ENCODE data around the gene CHMP5. TPM values are rescaled to one million over a fixed set of nuclear protein-coding genes. Genes with fewer than 3 reads are reported as not detected.
A peak's percentile ranks its signal among the peaks of the same experiment; 100 is the strongest.

CHMP5 gene
- total RNA-seq, 1 donor from 2014 or later = 84.9 TPM

GRCh38 chr9:33230756-33231622, 33.9 kb upstream of the CHMP5 start:
- TF ChIP-seq CTCF (IDR thresholded peaks at IDR 0.05; ENCODE audit: insufficient read depth, low read length, poor library complexity, severe bottlenecking) = no peak
- Histone ChIP-seq H3K36me3 (ENCODE audit: control insufficient read depth, insufficient read depth, low read length) (no peaks in the 10 kb centered on the region), H3K27me3 (ENCODE audit: control insufficient read depth, insufficient read depth, low read length) (no peaks in the 10 kb centered on the region), H3K4me3 (ENCODE audit: low read depth, low read length) (no peak overlapping the region)
- no peak for DNase-seq (ENCODE audit: low read depth)

DNA sequence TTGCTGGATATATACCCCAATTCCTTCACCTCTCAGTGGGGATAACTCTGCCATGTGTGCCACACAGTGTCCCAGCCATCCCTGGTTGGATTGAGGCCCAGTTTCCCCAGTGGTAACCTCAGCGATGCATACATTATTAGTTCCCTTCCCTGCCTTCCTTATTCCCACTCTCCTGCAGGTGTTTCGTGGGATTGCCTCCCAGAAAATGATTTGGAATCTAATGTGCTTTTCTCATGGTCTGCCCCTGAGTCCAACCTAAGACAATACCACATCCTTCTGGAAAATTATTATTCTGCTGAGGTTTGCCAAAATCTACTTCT, 33.3 kb upstream of the CHMP5 start:
- DNase-seq (ENCODE audit: low read depth) = no peak
- H3K4me3 ChIP-seq (ENCODE audit: low read depth, low read length) = no peak overlapping the region

GRCh38 chr9:33232815-33233214, 32.0 kb upstream of the CHMP5 start:
- no peak for TF ChIP-seq CTCF (IDR thresholded peaks at IDR 0.05; ENCODE audit: insufficient read depth, low read length, poor library complexity, severe bottlenecking)
- no peaks in the 10 kb centered on the region for H3K36me3 ChIP-seq (ENCODE audit: control insufficient read depth, insufficient read depth, low read length)
- no peak overlapping the region for H3K4me3 ChIP-seq (ENCODE audit: low read depth, low read length)
- H3K27me3 ChIP-seq (ENCODE audit: control insufficient read depth, insufficient read depth, low read length) = no peaks in the 10 kb centered on the region
- no peak for DNase-seq (ENCODE audit: low read depth)

More for the DNA sequence above, 33.3 kb upstream of the CHMP5 start:
- no peaks in the 10 kb centered on the region for H3K36me3 ChIP-seq (ENCODE audit: control insufficient read depth, insufficient read depth, low read length)
- no peak for TF ChIP-seq CTCF (IDR thresholded peaks at IDR 0.05; ENCODE audit: insufficient read depth, low read length, poor library complexity, severe bottlenecking)
- H3K27me3 ChIP-seq (ENCODE audit: control insufficient read depth, insufficient read depth, low read length) = no peaks in the 10 kb centered on the region

- peak; percentile 96 for DNase-seq (ENCODE audit: low read depth)
- no peak for TF ChIP-seq CTCF (IDR thresholded peaks at IDR 0.05; ENCODE audit: insufficient read depth, low read length, poor library complexity, severe bottlenecking)
- no peak overlapping the region for H3K4me3 ChIP-seq (ENCODE audit: low read depth, low read length)
- H3K36me3 ChIP-seq (ENCODE audit: control insufficient read depth, insufficient read depth, low read length) = no peaks in the 10 kb centered on the region
- H3K27me3 ChIP-seq (ENCODE audit: control insufficient read depth, insufficient read depth, low read length) = no peaks in the 10 kb centered on the region
Measured at GRCh38 chr9:33233626-33234342, 31.1 kb upstream of the CHMP5 start.

GRCh38 chr9:33234511-33235467, 30.1 kb upstream of the CHMP5 start:
- Histone ChIP-seq H3K4me3 (ENCODE audit: low read depth, low read length) (no peak overlapping the region), H3K27me3 (ENCODE audit: control insufficient read depth, insufficient read depth, low read length) (no peaks in the 10 kb centered on the region), H3K36me3 (ENCODE audit: control insufficient read depth, insufficient read depth, low read length) (no peaks in the 10 kb centered on the region)
- no peak for DNase-seq (ENCODE audit: low read depth)
- no peak for TF ChIP-seq CTCF (IDR thresholded peaks at IDR 0.05; ENCODE audit: insufficient read depth, low read length, poor library complexity, severe bottlenecking)

Data from kidney epithelial cell (primary cell).